HepG2 (cell line): ENCODE measurements around the gene CBLB. TPM values are rescaled to one million over a fixed set of nuclear protein-coding genes. Genes with fewer than 3 reads are reported as not detected.

ENCODE experiments used
- ATAC-seq: fragments of 200-7000 bp; cut with Tn5 transposase; 3 replicates; pipeline ENCODE4 v1.9.1; 2020; ENCODE audit warnings: mild to moderate bottlenecking, moderate library complexity
- BruUV-seq: library from RNA; stranded (reverse); fragments of 400-500 nt; replicated peaks from 2 replicates; lab custom pipeline; 2021; lab: Mats Ljungman, UMichigan
- CTCF ChIA-PET: fragments of 300-600 bp; formaldehyde crosslinking; extraction: SDS; loops from one replicate; lab custom pipeline; 2021; ENCODE audit warnings: low total read pairs, inconsistent platforms, low intra/inter-chr PET ratio; lab: Yijun Ruan, JAX
- POLR2A ChIA-PET: fragments of 350-600 bp; sonication (Branson Sonifier 250); formaldehyde crosslinking; loops from one replicate; lab custom pipeline; 2020; ENCODE audit warnings: antibody characterized with exemption, inconsistent platforms; lab: Yijun Ruan, JAX
- DNase-seq: peaks from one replicate; pipeline ENCODE4 v3.0.0-alpha.2; 2015; ENCODE audit warnings: low spot score
- FAIRE-seq: peaks from 3 replicates; lab custom pipeline; 2011; peaks lifted over from hg19 to GRCh38; lab: Jason Lieb, UNC
- H2AFZ ChIP-seq: one replicate; pipeline ENCODE4 v1.6.1; 2011; ENCODE audit warnings: low read length, inconsistent platforms
- H3K27ac ChIP-seq: fragments of 300-600 bp; 3 replicates; pipeline ENCODE4 v1.8.0; 2011; ENCODE audit warnings: mixed run types, mild to moderate bottlenecking, mixed read lengths, low read length, inconsistent platforms; ENCODE audit not compliant: insufficient read depth; ENCODE audit errors: extremely low read length
- H3K27me3 ChIP-seq, 2 experiments: fragments of 200-600 bp in 1 of 2; 2 replicates in 1 of 2; 3 replicates in 1 of 2; pipeline versions ENCODE4 v1.6.0 to v1.8.0; 2011; ENCODE audit warnings: low read length in 2 of 2, mild to moderate bottlenecking in 2 of 2, moderate library complexity in 2 of 2, inconsistent platforms in 1 of 2; ENCODE audit not compliant: insufficient read depth in 2 of 2, control insufficient read depth in 1 of 2
- H3K36me3 ChIP-seq, 2 experiments: fragments of 200-600 bp in 1 of 2; replicated peaks in 1 of 2; 2 replicates in 1 of 2; 3 replicates in 1 of 2; pipeline versions ENCODE4 v1.5.1 to v1.8.0; 2011; ENCODE audit warnings: low read length in 2 of 2, inconsistent platforms in 1 of 2; ENCODE audit not compliant: insufficient read depth in 2 of 2, control insufficient read depth in 1 of 2
- H3K4me1 ChIP-seq: 2 replicates; pipeline ENCODE4 v1.5.1; 2012; ENCODE audit warnings: low read length, inconsistent platforms; ENCODE audit not compliant: insufficient read depth
- H3K4me2 ChIP-seq: 2 replicates; pipeline ENCODE4 v1.6.0; 2011; ENCODE audit warnings: low read depth, low read length, inconsistent platforms
- H3K4me3 ChIP-seq, 3 experiments: fragments of 200-600 bp in 1 of 3; sonication (generic), shearing (Covaris generic) in 1 of 3; replicated peaks in 1 of 3; 2 replicates each; pipeline ENCODE4 v1.5.1; 2011 to 2016; ENCODE audit warnings: low read length in 3 of 3, inconsistent platforms in 2 of 3, low read depth in 2 of 3, mild to moderate bottlenecking in 2 of 3, control low read depth in 1 of 3, mixed read lengths in 1 of 3; ENCODE audit not compliant: insufficient read depth in 1 of 3
- H3K79me2 ChIP-seq: one replicate; pipeline ENCODE4 v1.6.1; 2011; ENCODE audit warnings: low read length, inconsistent platforms; ENCODE audit not compliant: insufficient read depth
- H3K9ac ChIP-seq: 2 replicates; pipeline ENCODE4 v1.6.0; 2011; ENCODE audit warnings: mild to moderate bottlenecking, low read depth, low read length, inconsistent platforms; ENCODE audit not compliant: insufficient read depth
- H3K9me3 ChIP-seq: 2 replicates; pipeline ENCODE4 v1.5.1; 2012; ENCODE audit warnings: mild to moderate bottlenecking, low read length
- H4K20me1 ChIP-seq: 2 replicates; pipeline ENCODE4 v1.6.0; 2011; ENCODE audit warnings: inconsistent platforms, mild to moderate bottlenecking, low read length, moderate library complexity; ENCODE audit not compliant: insufficient read depth
- ASH2L ChIP-seq: fragments of 300-600, 200-600 bp; sonication (generic); IDR thresholded peaks from 2 replicates; pipeline ENCODE4 v1.7.0; 2017; ENCODE audit warnings: low read depth, mild to moderate bottlenecking, moderate library complexity, mixed read lengths, low read length; ENCODE audit not compliant: insufficient read length
- ATF3 ChIP-seq: sonication (generic); formaldehyde crosslinking; IDR thresholded peaks from 2 replicates; pipeline ENCODE4 v1.4.0; 2020; ENCODE audit warnings: missing genetic modification reagents
- ATM ChIP-seq: fragments of 450-650 bp; IDR thresholded peaks from 2 replicates; pipeline ENCODE4 v1.7.1; 2017; ENCODE audit warnings: mild to moderate bottlenecking, borderline replicate concordance
- EEA1 ChIP-seq: sonication (generic); formaldehyde crosslinking; IDR thresholded peaks from 2 replicates; pipeline ENCODE4 v1.5.1; 2020; ENCODE audit warnings: mild to moderate bottlenecking, missing genetic modification reagents, borderline replicate concordance
- MAFF ChIP-seq: IDR thresholded peaks from 2 replicates; pipeline ENCODE4 v1.6.1; 2011; ENCODE audit warnings: low read depth, low read length, improper control_type of control experiment
- NCOR1 ChIP-seq: fragments of 200-600 bp; sonication (generic); IDR thresholded peaks from 2 replicates; pipeline ENCODE4 v1.7.0; 2017; ENCODE audit warnings: antibody characterized with exemption, low read length, borderline replicate concordance
- RFX3 ChIP-seq: IDR thresholded peaks from 2 replicates; pipeline ENCODE4 v1.6.1; 2016; ENCODE audit warnings: missing biosample characterization, missing genetic modification reagents
- SMAD1 ChIP-seq: sonication (generic); formaldehyde crosslinking; IDR thresholded peaks from 2 replicates; pipeline ENCODE4 v1.4.0; 2020; ENCODE audit warnings: missing genetic modification reagents, low read depth, mild to moderate bottlenecking, borderline replicate concordance
- TEF ChIP-seq: sonication (generic); formaldehyde crosslinking; IDR thresholded peaks from 2 replicates; pipeline ENCODE4 v1.5.0; 2020; ENCODE audit warnings: missing genetic modification reagents
- YEATS2 ChIP-seq: sonication (generic); formaldehyde crosslinking; IDR thresholded peaks from 2 replicates; pipeline ENCODE4 v1.4.0; 2020; ENCODE audit warnings: missing genetic modification reagents, borderline replicate concordance
- ZBTB7B ChIP-seq: sonication (generic); formaldehyde crosslinking; IDR thresholded peaks from 2 replicates; pipeline ENCODE4 v1.4.0; 2020; ENCODE audit warnings: missing genetic modification reagents
- ZNF746 ChIP-seq: sonication (generic); formaldehyde crosslinking; IDR thresholded peaks from 2 replicates; pipeline ENCODE4 v1.8.0; 2022; ENCODE audit warnings: mild to moderate bottlenecking, missing genetic modification reagents
- WGBS: methylation state at CpG from one replicate; pipeline ENCODE4 v1.1.6; 2017; ENCODE audit warnings: low lambda C conversion rate; 5-methylcytosine and 5-hydroxymethylcytosine counted together
- in situ Hi-C: cut with HindIII; loops from 2 replicates; pipeline ENCODE4 v1.10.0; 2017; ENCODE audit warnings: low pct_unique_long_range_greater_than_20kb; ENCODE audit not compliant: extremely low pct_ligation_motif_present
- intact Hi-C: fragments of 100-400 bp; cut with micrococcal nuclease; formaldehyde crosslinking; loops from one replicate; pipeline ENCODE4 v1.10.0; 2022; ENCODE audit not compliant: unreplicated experiment
- polyA plus RNA-seq, 8 experiments: library from polyadenylated mRNA; depleted of rRNA in 3 of 8; stranded (reverse) in 7 of 8; unstranded in 1 of 8; fragments of >200 nt; fragmentation: Illumina TruSeq in 4 of 8; extraction: Trizol in 4 of 8; gene quantifications; 2 replicates each; pipeline versions ENCODE4 v1.2.1 to v1.2.3, GENCODE V29; 2011 to 2016; ENCODE audit warnings: low read depth in 4 of 8, missing spikeins in 1 of 8, mixed read lengths in 1 of 8; ENCODE audit not compliant: insufficient read depth in 1 of 8
- total RNA-seq, 5 experiments: library from RNA; depleted of rRNA; stranded (reverse); fragments of >200 nt; fragmentation: Illumina TruSeq; extraction: Trizol; gene quantifications; 2 replicates each; pipeline ENCODE4 v1.2.3, GENCODE V29; 2016; ENCODE audit warnings: low read depth in 1 of 5

CBLB gene
- total and polyA plus RNA-seq, 2 of the 13 experiments (the other 11 are each of a cell fraction or from before 2014, with no cell fraction given) = 9.8 to 16.4 TPM

- no peak for FAIRE-seq
- Histone ChIP-seq H3K4me2 (no peak overlapping the region), H4K20me1 (peaks cover 7% of the 10 kb centered on the region; the same call in 1 of the 2 replicates), H2AFZ (no peak overlapping the region), H3K4me1 (no peaks in the 10 kb centered on the region), H3K36me3 (peaks cover 0 to 4% of the 10 kb centered on the region in 2 experiments; a peak in 1 of 5 replicates), H3K9me3 (no peaks in the 10 kb centered on the region), H3K79me2 (no peaks in the 10 kb centered on the region), H3K4me3 (no peak overlapping the region), H3K9ac (no peak overlapping the region), H3K27ac (no peak overlapping the region), H3K27me3 (no peaks in the 10 kb centered on the region)
- ChIA-PET POLR2A (no interaction called here), CTCF (no interaction called here)
- ATAC-seq = no peak
- DNase-seq = no peak
- TF ChIP-seq ASH2L = no peak
- no peak for TF ChIP-seq ZNF746 (CRISPR knock-in tag)
- TF ChIP-seq YEATS2 (CRISPR knock-in tag) = no peak
- WGBS = 88% methylated on average over 4 of the region's 4 CpGs
- no TSS peak for BruUV-seq
- intact Hi-C loops (no loop called here), in situ Hi-C loops (no loop called here)
These were observed 98.4 kb downstream of the CBLB start for GRCh38 chr3:105770410-105770809.

GRCh38 chr3:105767776-105768175, 101.0 kb downstream of the CBLB start:
- Histone ChIP-seq H2AFZ (no peak overlapping the region), H3K27ac (no peak overlapping the region), H3K9ac (no peak overlapping the region), H3K36me3 (peaks cover 0 to 4% of the 10 kb centered on the region in 2 experiments; a peak in 1 of 5 replicates), H4K20me1 (peaks cover 3% of the 10 kb centered on the region; the same call in 1 of the 2 replicates), H3K27me3 (no peaks in the 10 kb centered on the region), H3K9me3 (peaks cover 6% of the 10 kb centered on the region), H3K79me2 (no peaks in the 10 kb centered on the region), H3K4me3 (no peak overlapping the region), H3K4me2 (no peak overlapping the region), H3K4me1 (no peaks in the 10 kb centered on the region)
- in situ Hi-C loops (no loop called here), intact Hi-C loops (no loop called here)
- ChIA-PET CTCF (no interaction called here), POLR2A (no interaction called here)
- BruUV-seq = no TSS peak
- FAIRE-seq = no peak
- ATAC-seq = no peak
- TF ChIP-seq NCOR1 (no peak), RFX3 (no peak), EEA1 (CRISPR knock-in tag) (no peak), TEF (CRISPR knock-in tag) (no peak), MAFF (no peak), SMAD1 (CRISPR knock-in tag) (no peak), ZBTB7B (no peak), ATF3 (no peak), ATM (no peak)
- DNase-seq = no peak
